HepG2 (cell line): ENCODE data around the gene PPP2R5D. TPM values are rescaled to one million over a fixed set of nuclear protein-coding genes. Genes with fewer than 3 reads are reported as not detected.
A peak's percentile ranks its signal among the peaks of the same experiment; 100 is the strongest.

ENCODE experiments used
- ATF7 ChIP-seq, 2 experiments: fragments of 450-650 bp in 1 of 2; sonication (generic) in 1 of 2; formaldehyde crosslinking in 1 of 2; IDR thresholded peaks; 2 replicates each; pipeline versions ENCODE4 v1.4.0 to v1.6.1; 2016 to 2020; ENCODE audit warnings: antibody characterized with exemption in 1 of 2, mild to moderate bottlenecking in 1 of 2, missing genetic modification reagents in 1 of 2
- BRCA1 ChIP-seq: sonication (generic); formaldehyde crosslinking; IDR thresholded peaks from 2 replicates; pipeline ENCODE4 v1.4.0; 2020; ENCODE audit warnings: missing genetic modification reagents
- CBFB ChIP-seq: sonication (generic); formaldehyde crosslinking; IDR thresholded peaks from 2 replicates; pipeline ENCODE4 v1.4.0; 2020; ENCODE audit warnings: missing genetic modification reagents
- CENPBD1 ChIP-seq: sonication (generic); formaldehyde crosslinking; IDR thresholded peaks from 2 replicates; pipeline ENCODE4 v1.8.0; 2022; ENCODE audit warnings: missing genetic modification reagents, low read depth, mild to moderate bottlenecking, borderline replicate concordance
- JUN ChIP-seq: sonication (generic); formaldehyde crosslinking; IDR thresholded peaks from 2 replicates; pipeline ENCODE4 v1.4.0; 2020; ENCODE audit warnings: mild to moderate bottlenecking, missing genetic modification reagents
- KDM6A ChIP-seq: IDR thresholded peaks from 2 replicates; pipeline ENCODE4 v1.6.1; 2016; ENCODE audit warnings: low read depth
- MAFG ChIP-seq: sonication (generic); formaldehyde crosslinking; IDR thresholded peaks from 2 replicates; pipeline ENCODE4 v1.5.1; 2020; ENCODE audit warnings: mild to moderate bottlenecking, missing genetic modification reagents
- MYPOP ChIP-seq: sonication (generic); formaldehyde crosslinking; IDR thresholded peaks from 2 replicates; pipeline ENCODE4 v1.8.1; 2023; ENCODE audit warnings: mild to moderate bottlenecking, moderate library complexity, missing genetic modification reagents
- NKX3-1 ChIP-seq: sonication (generic); formaldehyde crosslinking; IDR thresholded peaks from 2 replicates; pipeline ENCODE4 v1.5.0; 2020; ENCODE audit warnings: missing genetic modification reagents
- NR0B2 ChIP-seq: sonication (generic); formaldehyde crosslinking; IDR thresholded peaks from 2 replicates; pipeline ENCODE4 v1.4.0; 2020; ENCODE audit warnings: mild to moderate bottlenecking, missing genetic modification reagents
- RELA ChIP-seq: sonication (generic); formaldehyde crosslinking; IDR thresholded peaks from 2 replicates; pipeline ENCODE4 v1.4.0; 2020; ENCODE audit warnings: missing genetic modification reagents
- REST ChIP-seq, 2 experiments: IDR thresholded peaks; 2 replicates each; pipeline ENCODE4 v1.6.1; 2011 to 2012; ENCODE audit warnings: low read length in 2 of 2, borderline replicate concordance in 1 of 2, low read depth in 1 of 2, mild to moderate bottlenecking in 1 of 2, moderate library complexity in 1 of 2
- SIX4 ChIP-seq: sonication (generic); formaldehyde crosslinking; IDR thresholded peaks from 2 replicates; pipeline ENCODE4 v1.4.0; 2020; ENCODE audit warnings: missing genetic modification reagents
- STAT5B ChIP-seq: sonication (generic); formaldehyde crosslinking; IDR thresholded peaks from 2 replicates; pipeline ENCODE4 v1.4.0; 2020; ENCODE audit warnings: missing genetic modification reagents
- TFDP2 ChIP-seq: sonication (generic); formaldehyde crosslinking; IDR thresholded peaks from 2 replicates; pipeline ENCODE4 v1.4.0; 2020; ENCODE audit warnings: missing genetic modification reagents
- TIGD3 ChIP-seq: sonication (generic); formaldehyde crosslinking; IDR thresholded peaks from 2 replicates; pipeline ENCODE4 v1.5.1; 2020; ENCODE audit warnings: mild to moderate bottlenecking, missing genetic modification reagents, borderline replicate concordance
- YEATS4 ChIP-seq: sonication (generic); formaldehyde crosslinking; IDR thresholded peaks from 2 replicates; pipeline ENCODE4 v1.4.0; 2020; ENCODE audit warnings: missing genetic modification reagents, borderline replicate concordance
- ZNF12 ChIP-seq: sonication (generic); formaldehyde crosslinking; IDR thresholded peaks from 2 replicates; pipeline ENCODE4 v1.5.0; 2020; ENCODE audit warnings: missing genetic modification reagents
- ZNF343 ChIP-seq: sonication (generic); formaldehyde crosslinking; IDR thresholded peaks from 2 replicates; pipeline ENCODE4 v1.4.0; 2020; ENCODE audit warnings: mild to moderate bottlenecking, missing genetic modification reagents
- ZNF552 ChIP-seq: sonication (generic); formaldehyde crosslinking; IDR thresholded peaks from 2 replicates; pipeline ENCODE4 v1.9.0; 2022; ENCODE audit warnings: missing genetic modification reagents, mild to moderate bottlenecking, borderline replicate concordance
- ZNF615 ChIP-seq: sonication (generic); formaldehyde crosslinking; IDR thresholded peaks from 2 replicates; pipeline ENCODE4 v1.5.0; 2020; ENCODE audit warnings: mild to moderate bottlenecking, missing genetic modification reagents, borderline replicate concordance
- polyA plus RNA-seq, 8 experiments: library from polyadenylated mRNA; depleted of rRNA in 3 of 8; stranded (reverse) in 7 of 8; unstranded in 1 of 8; fragments of >200 nt; fragmentation: Illumina TruSeq in 4 of 8; extraction: Trizol in 4 of 8; gene quantifications; 2 replicates each; pipeline versions ENCODE4 v1.2.1 to v1.2.3, GENCODE V29; 2011 to 2016; ENCODE audit warnings: low read depth in 4 of 8, missing spikeins in 1 of 8, mixed read lengths in 1 of 8; ENCODE audit not compliant: insufficient read depth in 1 of 8
- total RNA-seq, 5 experiments: library from RNA; depleted of rRNA; stranded (reverse); fragments of >200 nt; fragmentation: Illumina TruSeq; extraction: Trizol; gene quantifications; 2 replicates each; pipeline ENCODE4 v1.2.3, GENCODE V29; 2016; ENCODE audit warnings: low read depth in 1 of 5

PPP2R5D gene
- total and polyA plus RNA-seq, 2 of the 13 experiments (the other 11 are each of a cell fraction or from before 2014, with no cell fraction given) = 53.7 to 60.4 TPM

GRCh38 chr6:43021270-43022047, 37.1 kb downstream of the PPP2R5D start, which contains the start of gene RRP36 (continued):
- peak; percentile 77 for TF ChIP-seq TFDP2 (CRISPR knock-in tag)
- no peak for TF ChIP-seq ATF7 (IDR thresholded peaks at IDR 0.05)
- TF ChIP-seq ATF7 (CRISPR knock-in tag; IDR thresholded peaks at IDR 0.05) = no peak
- TF ChIP-seq CBFB (CRISPR knock-in tag) = 0 out of 2 replicates have a peak, but pooled peaks have one; percentile 48
- no peak; the same call in 1 of the 2 replicates for TF ChIP-seq ZNF343 (CRISPR knock-in tag)
- TF ChIP-seq BRCA1 (CRISPR knock-in tag) = no peak
- TF ChIP-seq NR0B2 = peak; percentile 46; the same call in 1 of the 2 replicates
- no peak for TF ChIP-seq KDM6A (CRISPR knock-in tag)
- TF ChIP-seq NKX3-1 (CRISPR knock-in tag) = peak; percentile 75; the same call in 1 of the 2 replicates
- no peak for TF ChIP-seq STAT5B (CRISPR knock-in tag)
- TF ChIP-seq REST (IDR thresholded peaks at IDR 0.05; ENCODE audit: borderline replicate concordance in 1 of 2, low read depth in 1 of 2, low read length in 2 of 2) = no peak
- TF ChIP-seq RELA (CRISPR knock-in tag) = no peak
- no peak for TF ChIP-seq CENPBD1
- peak; percentile 42; the same call in 1 of the 2 replicates for TF ChIP-seq MYPOP (CRISPR knock-in tag)
- no peak for TF ChIP-seq MAFG (CRISPR knock-in tag)
- no peak for TF ChIP-seq ZNF552 (CRISPR knock-in tag)
- no peak for TF ChIP-seq ZNF12
- peak; percentile 77 for TF ChIP-seq YEATS4 (CRISPR knock-in tag)
- no peak for TF ChIP-seq ZNF615 (CRISPR knock-in tag)
- TF ChIP-seq SIX4 (CRISPR knock-in tag) = no peak
- no peak for TF ChIP-seq JUN (CRISPR knock-in tag)
- no peak for TF ChIP-seq TIGD3 (CRISPR knock-in tag)
